Dermis microvascular lymphatic vessel endothelial cell (primary cell): Measurements from ENCODE around the gene KCTD5. TPM values are rescaled to one million over a fixed set of nuclear protein-coding genes. Genes with fewer than 3 reads are reported as not detected.
A peak's percentile ranks its signal among the peaks of the same experiment; 100 is the strongest.
"Not testable (repeated sequence)": the region's sequence is repeated elsewhere in the genome, so short reads cannot be mapped to it uniquely, and the experiment has no call there.

Experiments
- DNase-seq, 2 donors: peaks; one replicate each; pipeline versions ENCODE4 v3.0.0 to v3.0.0-alpha.2; 2010; ENCODE audit warnings: low read depth in 2 of 2
- total RNA-seq: library from RNA; depleted of rRNA; stranded (reverse); fragments of >200 nt; gene quantifications from 2 replicates; pipeline ENCODE4 v1.2.1, GENCODE V29; 2014

The KCTD5 gene
- total RNA-seq, 1 donor from 2014 or later: 14.4 TPM

- no peak for DNase-seq
These were observed 10.6 kb upstream of the KCTD5 start for GRCh38 chr16:2671741-2672140.

- DNase-seq: peak; percentile 79 to 96
These were observed 9.0 kb upstream of the KCTD5 start for GRCh38 chr16:2673066-2673999.

- DNase-seq: no peak
These were observed 7.3 kb upstream of the KCTD5 start for GRCh38 chr16:2675021-2675420.

GRCh38 chr16:2675714-2676113, 6.6 kb upstream of the KCTD5 start:
- no peak for DNase-seq

- DNase-seq: not testable (repeated sequence)
These were observed 5.4 kb upstream of the KCTD5 start for GRCh38 chr16:2676937-2677336.

GRCh38 chr16:2678206-2678965, 3.9 kb upstream of the KCTD5 start:
- DNase-seq: not testable (repeated sequence)

- DNase-seq: not testable (repeated sequence)
These were observed 2.4 kb upstream of the KCTD5 start for GRCh38 chr16:2679902-2680301.

GRCh38 chr16:2680360-2680759, 2.0 kb upstream of the KCTD5 start:
- not testable (repeated sequence) for DNase-seq

- DNase-seq: peak in 1 of 2 donors; percentile 17
These were observed 718 bp downstream of the KCTD5 start for GRCh38 chr16:2683041-2683440.

GRCh38 chr16:2686075-2686474, 3.8 kb downstream of the KCTD5 start:
- not testable (repeated sequence) for DNase-seq

- no peak for DNase-seq
These were observed 4.7 kb downstream of the KCTD5 start for GRCh38 chr16:2686912-2687507.

- no peak for DNase-seq
These were observed 5.4 kb downstream of the KCTD5 start for GRCh38 chr16:2687531-2688308.

GRCh38 chr16:2689422-2689821, 7.1 kb downstream of the KCTD5 start:
- not testable (repeated sequence) for DNase-seq

- DNase-seq: no peak
These were observed 7.9 kb downstream of the KCTD5 start for GRCh38 chr16:2689968-2690801.

GRCh38 chr16:2690852-2691251, 8.5 kb downstream of the KCTD5 start:
- DNase-seq: no peak

- DNase-seq: no peak
These were observed 9.3 kb downstream of the KCTD5 start for GRCh38 chr16:2691491-2692248.

- no peak for DNase-seq
These were observed 10.1 kb downstream of the KCTD5 start for GRCh38 chr16:2692251-2692947.

- DNase-seq: no peak
These were observed 10.8 kb downstream of the KCTD5 start for GRCh38 chr16:2692948-2693651.
